Panc1 (cell line): Measurements from ENCODE around the gene FAM81B.

Experiments
- CTCF ChIP-seq: fragments of 450-650 bp; IDR thresholded peaks from 2 replicates; pipeline ENCODE4 v1.5.1; 2017; ENCODE audit warnings: mild to moderate bottlenecking
- POLR2AphosphoS5 ChIP-seq: IDR thresholded peaks from 2 replicates; pipeline ENCODE4 v1.6.1; 2012; ENCODE audit warnings: mild to moderate bottlenecking, low read depth, low read length, moderate library complexity
- SIN3A ChIP-seq: IDR thresholded peaks from 2 replicates; pipeline ENCODE4 v1.6.1; 2012; ENCODE audit warnings: low read depth, mild to moderate bottlenecking, low read length, moderate library complexity, borderline replicate concordance; ENCODE audit not compliant: insufficient read depth
- TF ChIP-seq, protein P1 (sequence below), 2 experiments: IDR thresholded peaks; 2 replicates each; pipeline ENCODE4 v1.6.1; 2011 to 2012; ENCODE audit warnings: low read depth in 2 of 2, control low read depth in 1 of 2, low read length in 1 of 2, mild to moderate bottlenecking in 1 of 2, moderate library complexity in 1 of 2; ENCODE audit not compliant: insufficient read depth in 1 of 2

GRCh38 chr5:95445995-95446394 is 54.8 kb downstream of the FAM81B start:
- TF ChIP-seq CTCF (no peak), SIN3A (no peak), POLR2AphosphoS5 (no peak)
- TF ChIP-seq, protein P1, sequence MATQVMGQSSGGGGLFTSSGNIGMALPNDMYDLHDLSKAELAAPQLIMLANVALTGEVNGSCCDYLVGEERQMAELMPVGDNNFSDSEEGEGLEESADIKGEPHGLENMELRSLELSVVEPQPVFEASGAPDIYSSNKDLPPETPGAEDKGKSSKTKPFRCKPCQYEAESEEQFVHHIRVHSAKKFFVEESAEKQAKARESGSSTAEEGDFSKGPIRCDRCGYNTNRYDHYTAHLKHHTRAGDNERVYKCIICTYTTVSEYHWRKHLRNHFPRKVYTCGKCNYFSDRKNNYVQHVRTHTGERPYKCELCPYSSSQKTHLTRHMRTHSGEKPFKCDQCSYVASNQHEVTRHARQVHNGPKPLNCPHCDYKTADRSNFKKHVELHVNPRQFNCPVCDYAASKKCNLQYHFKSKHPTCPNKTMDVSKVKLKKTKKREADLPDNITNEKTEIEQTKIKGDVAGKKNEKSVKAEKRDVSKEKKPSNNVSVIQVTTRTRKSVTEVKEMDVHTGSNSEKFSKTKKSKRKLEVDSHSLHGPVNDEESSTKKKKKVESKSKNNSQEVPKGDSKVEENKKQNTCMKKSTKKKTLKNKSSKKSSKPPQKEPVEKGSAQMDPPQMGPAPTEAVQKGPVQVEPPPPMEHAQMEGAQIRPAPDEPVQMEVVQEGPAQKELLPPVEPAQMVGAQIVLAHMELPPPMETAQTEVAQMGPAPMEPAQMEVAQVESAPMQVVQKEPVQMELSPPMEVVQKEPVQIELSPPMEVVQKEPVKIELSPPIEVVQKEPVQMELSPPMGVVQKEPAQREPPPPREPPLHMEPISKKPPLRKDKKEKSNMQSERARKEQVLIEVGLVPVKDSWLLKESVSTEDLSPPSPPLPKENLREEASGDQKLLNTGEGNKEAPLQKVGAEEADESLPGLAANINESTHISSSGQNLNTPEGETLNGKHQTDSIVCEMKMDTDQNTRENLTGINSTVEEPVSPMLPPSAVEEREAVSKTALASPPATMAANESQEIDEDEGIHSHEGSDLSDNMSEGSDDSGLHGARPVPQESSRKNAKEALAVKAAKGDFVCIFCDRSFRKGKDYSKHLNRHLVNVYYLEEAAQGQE (IDR thresholded peaks at IDR 0.05; ENCODE audit: insufficient read depth in 1 of 2, low read depth in 2 of 2, low read length in 1 of 2), result no peak
